Measurements from ENCODE around the gene ANKFN1. TPM values are rescaled to one million over a fixed set of nuclear protein-coding genes. Genes with fewer than 3 reads are reported as not detected.

Gene ANKFN1
- total RNA-seq, 3 donors from 2014 or later = not detected

DNA sequence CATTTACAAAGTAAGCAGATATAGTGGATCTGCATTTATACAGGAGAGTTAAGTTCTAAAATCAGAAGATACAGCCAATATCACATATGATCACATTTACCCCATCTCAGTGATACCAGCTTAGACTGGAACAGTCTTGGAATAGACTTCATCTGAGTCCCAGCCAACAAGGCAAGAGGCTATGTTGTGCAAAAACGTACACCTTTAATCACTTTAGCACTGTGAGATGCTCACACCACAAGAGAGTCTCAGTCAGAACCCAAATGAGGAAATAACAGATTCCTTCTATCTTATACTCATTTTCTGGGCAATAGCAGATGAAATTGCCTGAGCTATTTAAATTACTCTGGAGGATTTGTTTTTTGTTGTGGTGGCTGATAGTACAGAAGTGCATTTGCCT, 145.6 kb downstream of the ANKFN1 start:
- H3K4me1 Mint-ChIP-seq (ENCODE audit: low read depth) = peaks cover 9% of the 10 kb centered on the region
- ATAC-seq = no peak
- no peaks in the 10 kb centered on the region for H3K36me3 Mint-ChIP-seq (ENCODE audit: insufficient read depth)
- DNase-seq = no peak
- H3K4me3 Mint-ChIP-seq = no peak overlapping the region
- H3K27me3 Mint-ChIP-seq (ENCODE audit: low read depth) = no peaks in the 10 kb centered on the region
- H3K9me3 Mint-ChIP-seq = no peaks in the 10 kb centered on the region

DNA sequence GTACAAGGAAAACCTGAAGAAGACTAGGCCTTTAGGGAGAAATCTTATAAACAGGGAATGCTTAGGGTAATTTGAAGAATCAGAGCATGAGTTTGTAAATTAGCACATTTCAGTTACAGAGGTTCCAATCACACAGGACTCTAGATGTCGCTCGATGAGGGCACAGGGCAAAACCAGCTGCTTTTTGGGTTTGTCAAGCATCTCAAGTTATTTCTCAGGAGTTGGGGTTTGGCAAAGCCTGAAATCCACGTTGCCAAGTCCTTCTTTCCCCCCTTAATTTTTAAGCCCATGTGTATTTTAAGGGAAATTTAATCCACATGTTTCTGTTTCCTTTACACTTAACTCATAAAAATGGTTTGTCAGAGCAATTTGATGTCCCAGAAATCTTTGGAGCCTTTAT, 146.9 kb downstream of the ANKFN1 start:
- Mint-ChIP-seq H3K4me3 (no peak overlapping the region), H3K4me1 (ENCODE audit: low read depth) (peaks cover 9% of the 10 kb centered on the region)

DNA sequence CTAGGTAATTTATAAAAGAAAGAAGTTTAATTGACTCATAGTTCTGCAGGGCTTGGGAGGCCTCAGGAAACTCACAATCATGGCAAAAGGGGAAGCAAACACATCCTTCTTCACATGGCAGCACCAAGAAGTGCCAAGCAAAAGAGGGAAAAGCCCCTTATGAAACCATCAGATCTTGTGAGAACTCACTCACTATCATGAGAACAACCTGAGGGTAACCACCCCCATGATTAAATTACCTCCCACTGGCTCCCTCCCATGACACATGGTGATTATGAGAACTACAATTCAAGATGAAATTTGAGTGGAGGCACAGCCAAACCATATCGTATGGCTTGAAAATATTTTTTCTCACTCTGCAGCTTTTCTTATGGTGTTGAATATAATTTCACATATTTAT, 151.7 kb downstream of the ANKFN1 start:
- Mint-ChIP-seq H3K36me3 (ENCODE audit: insufficient read depth) (no peaks in the 10 kb centered on the region), H3K27me3 (ENCODE audit: low read depth) (peaks cover 6% of the 10 kb centered on the region), H3K4me3 (no peak overlapping the region), H3K4me1 (ENCODE audit: low read depth) (no peaks in the 10 kb centered on the region), H3K9me3 (no peaks in the 10 kb centered on the region)
- DNase-seq = no peak
- no peak for ATAC-seq

More for the DNA sequence above, 146.9 kb downstream of the ANKFN1 start:
- H3K27me3 Mint-ChIP-seq (ENCODE audit: low read depth) = no peaks in the 10 kb centered on the region
- ATAC-seq (no peak), DNase-seq (no peak)
- no peaks in the 10 kb centered on the region for H3K36me3 Mint-ChIP-seq (ENCODE audit: insufficient read depth)
- H3K9me3 Mint-ChIP-seq = no peaks in the 10 kb centered on the region

DNA sequence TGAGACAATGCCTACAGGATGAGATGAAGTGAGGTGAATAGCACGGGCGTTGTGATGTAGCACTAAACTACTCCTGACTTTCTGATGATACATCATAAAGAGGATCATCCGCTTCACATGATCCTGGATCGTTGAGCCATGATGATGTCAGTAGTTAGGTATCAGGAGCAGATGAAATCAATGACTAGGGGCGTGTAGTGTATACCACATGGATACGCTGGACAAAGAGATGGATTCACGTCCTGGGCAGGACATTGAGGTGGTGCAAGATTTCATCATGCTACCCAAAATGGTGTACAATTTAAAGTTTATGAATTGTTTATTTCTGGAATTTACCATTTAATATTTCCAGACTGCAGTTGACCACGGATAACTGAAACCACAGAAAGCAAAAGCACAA, 156.6 kb downstream of the ANKFN1 start:
- Mint-ChIP-seq H3K36me3 (ENCODE audit: insufficient read depth) (no peaks in the 10 kb centered on the region), H3K27me3 (ENCODE audit: low read depth) (peaks cover 12% of the 10 kb centered on the region), H3K4me3 (no peak overlapping the region), H3K4me1 (ENCODE audit: low read depth) (no peaks in the 10 kb centered on the region), H3K9me3 (no peaks in the 10 kb centered on the region)
- DNase-seq = no peak
- ATAC-seq = no peak

DNA sequence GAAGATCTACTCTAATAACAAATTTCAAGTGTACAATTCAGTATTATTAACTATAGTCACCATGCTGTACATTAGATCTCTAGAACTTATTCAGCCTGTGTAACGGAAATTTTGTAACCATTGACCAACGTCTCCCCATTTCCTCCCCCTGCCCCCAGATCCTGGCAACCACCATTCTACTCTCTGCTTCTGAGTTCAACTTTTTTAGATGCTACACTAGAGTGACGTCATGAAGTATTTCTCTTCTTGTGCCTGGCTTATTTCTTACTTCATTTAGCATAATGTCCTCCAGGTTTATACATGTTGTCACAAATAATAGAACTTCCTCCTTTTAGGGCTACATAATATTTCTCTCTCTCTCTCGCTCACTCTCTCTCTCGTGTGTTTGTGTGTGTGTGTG, 157.5 kb downstream of the ANKFN1 start:
- Mint-ChIP-seq H3K9me3 (no peaks in the 10 kb centered on the region), H3K4me3 (no peak overlapping the region), H3K36me3 (ENCODE audit: insufficient read depth) (no peaks in the 10 kb centered on the region), H3K4me1 (ENCODE audit: low read depth) (no peaks in the 10 kb centered on the region), H3K27me3 (ENCODE audit: low read depth) (peaks cover 12% of the 10 kb centered on the region)
- no peak for ATAC-seq
- no peak for DNase-seq

DNA sequence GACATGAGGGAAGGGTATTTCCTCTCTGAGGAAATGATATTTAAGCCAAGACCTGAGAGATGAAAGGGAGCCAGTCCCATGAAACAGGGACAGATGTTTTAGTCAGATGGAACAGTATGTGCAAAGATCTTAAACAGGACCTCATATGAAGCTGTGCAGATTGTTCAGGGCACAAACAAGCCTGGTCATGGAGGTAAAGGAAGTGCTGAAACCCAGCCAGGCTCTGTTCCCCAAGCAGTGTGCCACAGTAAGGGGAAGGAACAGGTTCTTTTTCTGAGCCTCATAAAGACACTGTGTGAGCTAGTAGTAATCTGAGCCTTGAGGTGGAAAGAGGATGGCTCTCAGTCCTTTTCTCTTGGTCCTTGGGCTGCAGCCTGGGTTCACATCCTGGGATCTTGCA, 159.9 kb downstream of the ANKFN1 start:
- Mint-ChIP-seq H3K4me3 (no peak overlapping the region), H3K9me3 (no peaks in the 10 kb centered on the region)

DNA sequence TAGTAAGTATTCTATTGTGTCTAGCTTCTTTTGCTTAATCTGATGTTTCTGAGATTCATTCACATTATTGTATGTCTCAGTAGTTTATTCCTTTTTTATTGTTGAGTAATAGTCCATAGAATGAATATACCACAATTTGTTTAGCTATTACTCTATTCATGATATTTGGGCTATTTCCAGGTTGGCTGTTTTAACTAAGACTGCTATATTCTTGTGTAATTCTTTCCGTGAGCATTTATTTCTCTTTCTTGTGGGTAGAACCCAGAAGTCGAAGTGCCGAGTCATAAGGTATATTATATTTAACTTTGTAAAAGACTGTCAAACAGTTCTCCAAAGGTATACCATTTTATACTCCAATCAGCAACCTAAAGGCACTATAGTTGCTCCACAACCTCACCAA, 160.8 kb downstream of the ANKFN1 start:
- H3K36me3 Mint-ChIP-seq (ENCODE audit: insufficient read depth) = no peaks in the 10 kb centered on the region
- no peak overlapping the region for H3K4me3 Mint-ChIP-seq
- DNase-seq = no peak
- peaks cover 10% of the 10 kb centered on the region for H3K27me3 Mint-ChIP-seq (ENCODE audit: low read depth)
- no peak for ATAC-seq
- H3K4me1 Mint-ChIP-seq (ENCODE audit: low read depth) = no peaks in the 10 kb centered on the region
- H3K9me3 Mint-ChIP-seq = no peaks in the 10 kb centered on the region

More for the DNA sequence above, 159.9 kb downstream of the ANKFN1 start:
- H3K27me3 Mint-ChIP-seq (ENCODE audit: low read depth) = peaks cover 10% of the 10 kb centered on the region
- DNase-seq (no peak), ATAC-seq (no peak)
- no peaks in the 10 kb centered on the region for H3K4me1 Mint-ChIP-seq (ENCODE audit: low read depth)
- no peaks in the 10 kb centered on the region for H3K36me3 Mint-ChIP-seq (ENCODE audit: insufficient read depth)

DNA sequence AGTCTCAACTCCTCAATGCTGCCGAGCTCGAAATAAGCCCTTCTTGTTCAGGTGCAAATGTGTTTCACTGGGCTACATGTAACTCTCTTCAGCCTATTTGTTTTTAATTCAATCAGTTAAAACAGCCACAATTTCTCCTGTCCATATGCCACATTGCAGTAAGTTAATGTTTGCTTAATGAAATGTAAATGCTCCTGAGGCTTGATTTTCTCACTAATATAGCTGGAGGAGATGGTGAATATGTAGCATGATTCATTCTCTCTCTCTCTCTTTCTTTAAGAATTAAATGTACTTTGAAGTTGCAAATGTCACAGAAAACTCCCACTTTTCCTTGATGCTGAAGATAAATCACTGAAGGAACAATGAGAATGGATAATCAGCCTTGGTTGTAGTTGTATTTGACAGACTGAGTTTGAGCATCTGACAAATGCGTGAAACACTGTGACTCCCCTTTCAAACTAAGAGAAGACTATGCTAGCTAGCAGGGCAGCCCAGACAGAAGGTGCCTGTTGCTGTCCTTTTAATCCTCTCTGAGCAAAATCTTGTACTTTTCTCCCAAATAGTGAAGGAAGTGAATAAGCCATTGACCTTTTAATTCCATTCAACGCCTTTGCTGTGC, 161.8 kb downstream of the ANKFN1 start:
- no peak overlapping the region for H3K4me3 Mint-ChIP-seq
- no peak for ATAC-seq
- DNase-seq = no peak
- peaks cover 7% of the 10 kb centered on the region for H3K27me3 Mint-ChIP-seq (ENCODE audit: low read depth)
- no peaks in the 10 kb centered on the region for H3K9me3 Mint-ChIP-seq
- H3K4me1 Mint-ChIP-seq (ENCODE audit: low read depth) = no peaks in the 10 kb centered on the region
- H3K36me3 Mint-ChIP-seq (ENCODE audit: insufficient read depth) = no peaks in the 10 kb centered on the region

DNA sequence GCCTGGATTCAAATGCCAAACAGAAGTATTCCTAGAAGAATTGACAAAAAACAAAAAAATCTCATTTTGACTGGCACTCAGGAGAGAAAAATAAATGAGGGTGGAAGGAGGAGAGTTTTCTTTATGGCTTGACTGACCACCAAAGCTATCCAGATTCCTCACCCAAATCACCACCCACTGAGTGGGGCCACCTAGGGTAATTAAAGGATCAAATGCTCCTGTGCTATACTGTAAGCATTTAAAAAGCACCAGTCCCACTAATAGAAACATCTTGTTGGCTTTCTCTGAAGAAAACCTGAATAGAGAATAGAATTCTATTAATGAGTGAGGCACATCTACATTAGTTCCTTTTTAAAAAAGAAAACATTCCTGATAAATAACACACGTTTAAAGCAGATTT, 163.3 kb downstream of the ANKFN1 start:
- DNase-seq (no peak), ATAC-seq (no peak)

DNA sequence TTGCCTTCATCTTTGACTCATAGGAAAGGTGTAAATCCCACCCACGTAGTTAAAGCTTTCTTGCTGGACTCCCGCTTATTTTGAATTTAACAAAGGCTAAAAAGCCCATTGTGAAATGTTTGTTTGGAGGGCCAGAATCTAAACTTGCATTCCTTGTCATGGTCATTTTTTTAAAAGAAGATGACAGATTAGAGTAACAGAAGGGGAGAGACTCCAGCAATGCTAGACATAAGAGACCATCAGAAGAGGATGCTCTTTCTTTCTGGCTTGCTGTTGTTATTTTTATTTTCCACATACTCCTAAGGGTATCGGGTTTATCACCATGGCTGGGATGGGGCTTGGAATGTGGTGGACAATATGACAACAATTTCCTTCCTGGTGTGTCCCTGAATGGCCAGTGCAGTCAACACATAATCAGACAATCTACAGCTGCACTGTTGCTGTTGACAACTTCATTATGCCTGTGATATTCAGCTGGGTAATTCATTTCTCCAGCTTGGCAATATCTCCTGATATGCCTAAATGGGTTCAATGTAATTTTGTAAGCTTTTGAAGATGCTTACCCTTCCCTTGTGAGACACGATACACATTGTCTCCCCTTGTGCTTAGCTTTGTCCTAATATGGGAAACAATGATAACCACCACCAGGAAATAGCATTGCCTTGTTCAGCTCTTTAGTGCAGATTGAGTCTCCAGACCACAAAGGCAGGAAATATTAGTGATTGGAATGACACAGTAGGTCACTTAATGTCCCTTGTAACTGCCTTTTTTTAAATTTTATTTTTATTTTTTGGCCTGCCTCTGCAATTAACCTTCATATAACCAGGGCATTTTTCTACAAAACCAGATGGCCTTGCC, 164.3 kb downstream of the ANKFN1 start:
- no peaks in the 10 kb centered on the region for H3K4me1 Mint-ChIP-seq (ENCODE audit: low read depth)
- H3K9me3 Mint-ChIP-seq = no peaks in the 10 kb centered on the region
- no peaks in the 10 kb centered on the region for H3K36me3 Mint-ChIP-seq (ENCODE audit: insufficient read depth)
- H3K4me3 Mint-ChIP-seq = no peak overlapping the region
- ATAC-seq (no peak), DNase-seq (no peak)
- H3K27me3 Mint-ChIP-seq (ENCODE audit: low read depth) = peaks cover 6% of the 10 kb centered on the region

More for the DNA sequence above, 163.3 kb downstream of the ANKFN1 start:
- no peak overlapping the region for H3K4me3 Mint-ChIP-seq
- H3K36me3 Mint-ChIP-seq (ENCODE audit: insufficient read depth) = no peaks in the 10 kb centered on the region
- no peaks in the 10 kb centered on the region for H3K4me1 Mint-ChIP-seq (ENCODE audit: low read depth)
- peaks cover 7% of the 10 kb centered on the region for H3K27me3 Mint-ChIP-seq (ENCODE audit: low read depth)
- no peaks in the 10 kb centered on the region for H3K9me3 Mint-ChIP-seq

DNA sequence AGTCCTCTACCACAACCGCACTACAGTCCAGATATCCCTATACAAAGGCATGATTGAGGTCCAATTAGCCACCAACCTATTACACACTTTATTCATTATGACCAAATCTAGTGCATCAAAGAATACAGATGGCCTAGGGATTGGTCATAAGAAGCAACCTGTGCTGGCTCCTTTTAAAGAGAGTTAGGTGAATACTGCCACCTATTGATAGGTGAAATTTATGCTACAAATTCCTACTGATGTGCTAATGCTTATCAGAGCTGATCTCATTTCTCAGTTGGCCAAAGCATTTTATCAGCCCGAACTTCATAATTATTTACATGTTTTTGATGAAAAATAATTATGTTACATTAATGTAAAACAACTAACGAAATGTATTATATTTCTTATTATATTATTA, 166.3 kb downstream of the ANKFN1 start:
- DNase-seq (no peak), ATAC-seq (no peak)
- H3K4me1 Mint-ChIP-seq (ENCODE audit: low read depth) = no peaks in the 10 kb centered on the region
- no peaks in the 10 kb centered on the region for H3K9me3 Mint-ChIP-seq
- H3K27me3 Mint-ChIP-seq (ENCODE audit: low read depth) = peaks cover 6% of the 10 kb centered on the region
- H3K4me3 Mint-ChIP-seq = no peak overlapping the region
- H3K36me3 Mint-ChIP-seq (ENCODE audit: insufficient read depth) = no peaks in the 10 kb centered on the region

DNA sequence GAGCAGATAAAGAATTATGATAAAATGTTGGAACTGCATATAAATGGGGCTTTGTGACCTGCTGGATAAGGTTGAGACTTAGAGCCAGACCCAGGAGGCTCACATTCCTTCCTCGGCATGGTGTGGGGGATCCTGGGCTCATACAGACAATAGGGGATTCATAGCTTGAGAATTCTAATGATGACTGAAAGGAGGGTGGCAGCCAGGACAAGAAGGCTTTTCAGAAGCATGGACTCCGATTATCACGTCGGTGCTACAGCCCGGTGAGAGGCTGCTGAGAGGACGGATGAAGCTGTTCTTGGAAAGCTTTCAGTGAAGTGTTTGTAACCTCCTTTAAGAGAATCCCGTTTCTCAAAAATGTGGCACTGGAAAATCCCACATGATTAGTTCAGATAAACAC, 167.2 kb downstream of the ANKFN1 start:
- Mint-ChIP-seq H3K36me3 (ENCODE audit: insufficient read depth) (no peaks in the 10 kb centered on the region), H3K4me1 (ENCODE audit: low read depth) (no peaks in the 10 kb centered on the region), H3K27me3 (ENCODE audit: low read depth) (peaks cover 6% of the 10 kb centered on the region), H3K4me3 (no peak overlapping the region), H3K9me3 (no peaks in the 10 kb centered on the region)
- no peak for ATAC-seq
- no peak for DNase-seq

DNA sequence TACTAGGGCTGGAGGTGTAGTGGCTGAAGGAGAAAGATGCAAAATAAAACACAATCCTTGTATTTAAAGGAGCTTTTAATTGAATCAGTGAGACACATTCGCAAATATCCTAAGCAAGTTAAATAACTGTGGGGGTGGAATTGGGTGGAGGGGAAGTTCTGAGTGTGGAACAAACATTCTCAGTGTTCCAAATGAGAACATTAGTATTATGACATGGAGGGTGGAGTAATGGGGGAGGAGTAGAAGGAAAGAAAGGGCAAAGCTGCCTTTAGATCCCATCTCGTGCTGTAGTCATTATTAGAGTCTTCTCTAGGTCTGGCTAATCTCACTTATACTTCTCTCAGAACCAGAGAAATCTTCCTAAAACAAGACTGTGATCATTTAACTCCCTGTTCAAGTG, 169.7 kb downstream of the ANKFN1 start:
- DNase-seq (no peak), ATAC-seq (no peak)
- H3K4me1 Mint-ChIP-seq (ENCODE audit: low read depth) = no peaks in the 10 kb centered on the region
- peaks cover 6% of the 10 kb centered on the region for H3K27me3 Mint-ChIP-seq (ENCODE audit: low read depth)
- no peak overlapping the region for H3K4me3 Mint-ChIP-seq
- H3K9me3 Mint-ChIP-seq = no peaks in the 10 kb centered on the region
- H3K36me3 Mint-ChIP-seq (ENCODE audit: insufficient read depth) = no peaks in the 10 kb centered on the region

DNA sequence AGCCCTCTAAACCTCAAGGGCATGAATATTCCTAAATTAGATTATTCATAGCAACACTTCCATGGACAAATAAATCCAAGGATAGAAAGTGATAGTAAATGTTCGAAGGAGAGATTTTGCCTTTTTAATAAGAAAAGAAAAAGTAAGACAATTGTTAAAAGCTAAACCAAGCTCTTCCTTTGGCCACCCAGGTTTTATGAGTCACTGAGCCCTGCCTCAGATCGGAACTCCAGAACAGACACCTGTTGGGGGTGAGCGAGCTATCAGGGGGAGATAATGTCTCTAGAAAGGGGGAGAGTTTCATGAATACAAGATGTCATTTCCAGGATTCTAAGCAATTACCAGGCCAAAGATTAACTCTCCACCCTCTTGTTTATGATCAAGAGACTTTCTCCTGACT, 171.4 kb downstream of the ANKFN1 start:
- Mint-ChIP-seq H3K36me3 (ENCODE audit: insufficient read depth) (no peaks in the 10 kb centered on the region), H3K27me3 (ENCODE audit: low read depth) (peaks cover 6% of the 10 kb centered on the region), H3K4me3 (no peak overlapping the region), H3K9me3 (no peaks in the 10 kb centered on the region), H3K4me1 (ENCODE audit: low read depth) (no peaks in the 10 kb centered on the region)
- DNase-seq (no peak), ATAC-seq (no peak)

DNA sequence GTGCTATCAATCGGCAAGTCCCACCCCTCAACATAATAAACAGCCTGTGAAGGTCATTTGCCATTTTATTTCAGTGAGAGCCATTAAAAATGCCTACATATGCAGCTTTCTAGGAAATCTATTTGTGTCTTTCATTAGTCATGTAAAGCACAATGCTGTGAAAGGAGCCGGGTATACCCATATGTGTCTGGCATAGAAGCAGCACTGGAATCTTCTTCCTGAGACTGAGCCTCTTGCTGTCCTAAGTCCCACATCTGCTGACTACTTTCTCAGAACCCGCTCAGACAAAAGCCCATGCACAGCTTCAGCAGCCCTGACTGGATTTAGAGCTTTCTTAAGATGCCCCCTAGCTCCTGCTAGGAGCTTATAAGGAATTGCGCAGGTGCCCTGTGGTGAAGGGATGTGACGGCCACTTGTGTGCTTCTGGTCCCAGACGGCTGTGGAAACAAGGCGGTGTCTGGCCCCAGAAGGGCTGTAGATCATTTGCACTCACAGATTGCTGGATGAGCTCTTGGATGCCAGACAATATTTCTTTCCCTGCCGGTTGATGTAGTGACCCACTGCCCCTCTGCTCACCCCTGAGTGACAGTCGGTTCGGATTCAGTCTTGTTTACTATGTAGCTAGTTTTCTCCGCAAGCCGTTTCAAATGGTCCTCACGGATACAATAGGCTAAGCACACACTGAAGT, 172.2 kb downstream of the ANKFN1 start:
- H3K4me3 Mint-ChIP-seq = no peak overlapping the region
- H3K36me3 Mint-ChIP-seq (ENCODE audit: insufficient read depth) = no peaks in the 10 kb centered on the region
- no peak for ATAC-seq
- H3K4me1 Mint-ChIP-seq (ENCODE audit: low read depth) = no peaks in the 10 kb centered on the region
- DNase-seq = no peak
- peaks cover 6% of the 10 kb centered on the region for H3K27me3 Mint-ChIP-seq (ENCODE audit: low read depth)
- H3K9me3 Mint-ChIP-seq = no peaks in the 10 kb centered on the region
